ENCODE results near the gene SGMS1.

The SGMS1 gene

DNA sequence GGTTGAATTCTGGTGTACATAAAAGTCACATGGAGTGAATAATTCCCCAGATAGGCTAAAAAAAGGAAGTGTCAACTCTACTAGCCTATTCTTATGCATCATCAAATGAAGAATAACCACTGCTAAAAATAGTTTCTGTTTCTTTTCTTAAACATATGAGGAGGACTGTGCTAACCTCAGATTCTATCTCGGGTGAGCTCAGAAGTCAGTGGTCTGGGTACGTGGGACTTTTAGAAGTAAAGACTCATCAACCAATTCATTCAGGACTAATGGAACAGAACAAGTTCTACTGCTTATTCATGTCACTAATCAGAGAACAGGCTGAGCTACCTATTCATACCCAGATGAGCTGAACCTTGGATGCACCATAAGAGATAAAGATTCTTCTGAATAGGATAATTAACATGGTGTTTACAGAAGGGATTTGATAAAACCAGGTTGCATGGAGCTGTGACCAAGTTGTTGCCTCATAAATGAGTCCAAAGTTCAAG is 362.9 kb downstream of the SGMS1 start:
- Histone ChIP-seq H3K27me3 (replicated peaks) (peaks cover 16% of the 10 kb centered on the region), H3K4me3 (ENCODE audit: low read depth, low read length) (no peak overlapping the region), H3K27ac (no peak overlapping the region), H3K36me3 (replicated peaks) (no peaks in the 10 kb centered on the region)
- TF ChIP-seq, protein P1, sequence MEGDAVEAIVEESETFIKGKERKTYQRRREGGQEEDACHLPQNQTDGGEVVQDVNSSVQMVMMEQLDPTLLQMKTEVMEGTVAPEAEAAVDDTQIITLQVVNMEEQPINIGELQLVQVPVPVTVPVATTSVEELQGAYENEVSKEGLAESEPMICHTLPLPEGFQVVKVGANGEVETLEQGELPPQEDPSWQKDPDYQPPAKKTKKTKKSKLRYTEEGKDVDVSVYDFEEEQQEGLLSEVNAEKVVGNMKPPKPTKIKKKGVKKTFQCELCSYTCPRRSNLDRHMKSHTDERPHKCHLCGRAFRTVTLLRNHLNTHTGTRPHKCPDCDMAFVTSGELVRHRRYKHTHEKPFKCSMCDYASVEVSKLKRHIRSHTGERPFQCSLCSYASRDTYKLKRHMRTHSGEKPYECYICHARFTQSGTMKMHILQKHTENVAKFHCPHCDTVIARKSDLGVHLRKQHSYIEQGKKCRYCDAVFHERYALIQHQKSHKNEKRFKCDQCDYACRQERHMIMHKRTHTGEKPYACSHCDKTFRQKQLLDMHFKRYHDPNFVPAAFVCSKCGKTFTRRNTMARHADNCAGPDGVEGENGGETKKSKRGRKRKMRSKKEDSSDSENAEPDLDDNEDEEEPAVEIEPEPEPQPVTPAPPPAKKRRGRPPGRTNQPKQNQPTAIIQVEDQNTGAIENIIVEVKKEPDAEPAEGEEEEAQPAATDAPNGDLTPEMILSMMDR (IDR thresholded peaks at IDR 0.05; ENCODE audit: low read depth, low read length, missing control alignments) = no peak
- DNase-seq = no peak
- in situ Hi-C loops (cut with HindIII; ENCODE audit: low pct_ligation_motif_present, low sequenced_read_pairs) = no loop called here

Data from brain microvascular endothelial cell (primary cell).